ENCODE measurements around the gene COL28A1.
"Not testable (repeated sequence)": the region's sequence is repeated elsewhere in the genome, so short reads cannot be mapped to it uniquely, and the experiment has no call there.

Gene COL28A1

GRCh38 chr7:7481802-7482201 is 53.9 kb downstream of the COL28A1 start:
- H3K4me3 ChIP-seq (ENCODE audit: low read depth, low read length): no peak overlapping the region
- no peak for DNase-seq (ENCODE audit: low read depth, low spot score)
- ChIA-PET CTCF (no interaction called here), POLR2A (no interaction called here)
- no peak for TF ChIP-seq CTCF (IDR thresholded peaks at IDR 0.05; ENCODE audit: insufficient read depth, low read length, missing control alignments)

- CTCF ChIA-PET: no interaction called here
- no peak for DNase-seq (ENCODE audit: low read depth, low spot score)
- no peak overlapping the region for H3K4me3 ChIP-seq (ENCODE audit: low read depth, low read length)
- POLR2A ChIA-PET: no interaction called here
- no peak for TF ChIP-seq CTCF (IDR thresholded peaks at IDR 0.05; ENCODE audit: insufficient read depth, low read length, missing control alignments)
Observed at GRCh38 chr7:7479275-7479805, 56.3 kb downstream of the COL28A1 start.

GRCh38 chr7:7478569-7478968 is 57.1 kb downstream of the COL28A1 start:
- ChIA-PET CTCF (no interaction called here), POLR2A (no interaction called here)
- H3K4me3 ChIP-seq (ENCODE audit: low read depth, low read length): no peak overlapping the region
- TF ChIP-seq CTCF (IDR thresholded peaks at IDR 0.05; ENCODE audit: insufficient read depth, low read length, missing control alignments): no peak
- DNase-seq (ENCODE audit: low read depth, low spot score): no peak

GRCh38 chr7:7477641-7478040 is 58.0 kb downstream of the COL28A1 start:
- POLR2A ChIA-PET; CTCF ChIA-PET; H3K4me3 ChIP-seq (ENCODE audit: low read depth, low read length): not testable (repeated sequence)

GRCh38 chr7:7476381-7476780 is 59.3 kb downstream of the COL28A1 start:
- H3K4me3 ChIP-seq (ENCODE audit: low read depth, low read length): no peak overlapping the region
- CTCF ChIA-PET: no interaction called here
- no peak for TF ChIP-seq CTCF (IDR thresholded peaks at IDR 0.05; ENCODE audit: insufficient read depth, low read length, missing control alignments)
- no peak for DNase-seq (ENCODE audit: low read depth, low spot score)
- POLR2A ChIA-PET: no interaction called here

More at GRCh38 chr7:7477641-7478040, 58.0 kb downstream of the COL28A1 start:
- DNase-seq (ENCODE audit: low read depth, low spot score): not testable (repeated sequence)

- POLR2A ChIA-PET: no interaction called here
- DNase-seq (ENCODE audit: low read depth, low spot score): no peak
- CTCF ChIA-PET: no interaction called here
- TF ChIP-seq CTCF (IDR thresholded peaks at IDR 0.05; ENCODE audit: insufficient read depth, low read length, missing control alignments): no peak
- H3K4me3 ChIP-seq (ENCODE audit: low read depth, low read length): no peak overlapping the region
Observed at GRCh38 chr7:7475601-7476000, 60.1 kb downstream of the COL28A1 start.

- no peak overlapping the region for H3K4me3 ChIP-seq (ENCODE audit: low read depth, low read length)
- DNase-seq (ENCODE audit: low read depth, low spot score): no peak
- ChIA-PET POLR2A (no interaction called here), CTCF (no interaction called here)
- TF ChIP-seq CTCF (IDR thresholded peaks at IDR 0.05; ENCODE audit: insufficient read depth, low read length, missing control alignments): no peak
Observed at GRCh38 chr7:7474436-7474835, 61.2 kb downstream of the COL28A1 start.

- DNase-seq (ENCODE audit: low read depth, low spot score); H3K4me3 ChIP-seq (ENCODE audit: low read depth, low read length); POLR2A ChIA-PET; CTCF ChIA-PET: not testable (repeated sequence)
Observed at GRCh38 chr7:7464991-7465765, 70.5 kb downstream of the COL28A1 start.

Measured in AG04449 (cell line).